HFFc6 (cell line): ENCODE results near the gene DMAP1. TPM values are rescaled to one million over a fixed set of nuclear protein-coding genes. Genes with fewer than 3 reads are reported as not detected.

Source experiments
- DNase-seq: peaks from one replicate; pipeline ENCODE4 v3.0.0-alpha.2; 2018
- H3K27ac Mint-ChIP-seq: 2 replicates; pipeline ENCODE4 v1.8.0; 2020; ENCODE audit warnings: mild to moderate bottlenecking, mixed read lengths
- H3K27me3 Mint-ChIP-seq: 2 replicates; pipeline ENCODE4 v1.8.0; 2021; ENCODE audit warnings: mild to moderate bottlenecking, moderate library complexity, mixed read lengths; ENCODE audit not compliant: insufficient read depth
- H3K36me3 Mint-ChIP-seq: 2 replicates; pipeline ENCODE4 v1.8.0; 2021; ENCODE audit warnings: low read depth, mixed read lengths
- H3K4me1 Mint-ChIP-seq: 2 replicates; pipeline ENCODE4 v1.8.0; 2020; ENCODE audit warnings: low read depth, mixed read lengths
- H3K4me3 Mint-ChIP-seq: 2 replicates; pipeline ENCODE4 v1.8.0; 2020; ENCODE audit warnings: mild to moderate bottlenecking, moderate library complexity, mixed read lengths
- H3K9me3 Mint-ChIP-seq: 2 replicates; pipeline ENCODE4 v1.8.0; 2020; ENCODE audit warnings: mild to moderate bottlenecking, mixed read lengths
- total RNA-seq, 6 experiments: library from RNA; stranded (reverse); fragmentation: NEBNext Ultra II Directional; extraction: Animal tissue kit (Norgen Biotek cat#: 25700); gene quantifications; 2 replicates in 1 of 6; 3 replicates in 5 of 6; pipeline ENCODE4 v1.2.3, GENCODE V29; 2021
- TF ChIP-seq, protein P1 (sequence below): fragments of 200-600 bp; sonication (generic); IDR thresholded peaks from 2 replicates; pipeline ENCODE4 v1.5.0; 2021; ENCODE audit warnings: antibody characterized with exemption, mild to moderate bottlenecking

DMAP1 gene
- total RNA-seq, 6 experiments from 2014 or later: 25.7 to 34.6 (median 30.1) TPM

DNA sequence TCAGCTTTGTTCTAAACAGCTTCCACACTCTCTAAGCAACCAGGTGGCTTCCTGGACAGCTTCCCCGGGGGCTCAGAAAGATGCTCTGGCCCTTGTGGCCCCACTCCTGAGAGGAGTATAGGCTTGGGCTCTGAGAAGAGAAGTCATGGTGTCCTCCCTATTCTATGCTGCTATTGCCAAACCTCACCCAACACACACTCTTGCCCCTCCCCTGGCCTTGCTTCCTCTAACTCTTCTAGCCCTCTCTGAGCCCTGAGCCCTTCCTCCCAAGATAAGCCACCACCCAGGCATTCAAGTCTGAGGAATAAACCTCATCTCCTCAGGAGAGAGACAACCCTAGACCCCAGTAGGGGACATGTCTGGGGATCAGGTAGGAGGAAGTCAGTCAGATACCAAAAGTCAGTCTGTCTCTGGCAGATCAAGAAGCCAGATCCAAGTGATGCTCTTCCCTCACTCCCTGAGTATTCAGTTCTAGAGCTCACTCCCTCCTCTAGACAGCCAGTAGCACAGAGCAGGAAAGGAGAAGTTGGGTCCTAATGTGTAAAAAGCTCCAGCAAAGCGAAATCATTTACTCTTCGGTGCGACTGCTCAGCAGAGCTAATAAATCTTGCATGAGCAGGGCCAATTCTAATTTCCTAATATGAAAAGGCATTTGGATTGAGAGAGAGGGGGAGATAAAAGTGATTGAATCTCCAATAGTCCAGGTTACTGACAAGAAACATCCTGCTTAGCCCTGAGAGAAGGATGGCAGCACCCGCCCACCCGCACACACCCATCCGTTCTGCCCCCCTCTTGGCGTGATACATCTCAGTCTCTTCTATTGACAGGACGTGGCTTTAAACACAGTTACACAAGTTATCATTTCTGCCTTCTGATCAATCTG, 50.5 kb downstream of the DMAP1 start:
- Mint-ChIP-seq H3K4me3 (no peak overlapping the region), H3K4me1 (no peaks in the 10 kb centered on the region)

DNA sequence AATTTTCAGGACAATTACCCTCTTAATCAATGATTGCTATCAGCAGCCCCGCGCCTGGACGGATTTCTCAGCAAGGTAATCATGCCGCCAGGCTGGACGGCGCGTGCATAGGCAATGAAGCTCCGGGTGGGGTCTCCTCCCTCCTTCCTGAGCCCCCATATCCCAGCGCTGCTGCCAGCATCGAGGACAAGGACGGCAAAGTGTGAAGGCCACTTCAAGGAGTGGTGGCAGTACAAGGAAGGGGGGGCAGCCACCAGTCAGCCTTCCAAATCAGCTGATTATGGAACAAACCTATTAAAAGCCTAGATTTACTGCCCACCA, 51.1 kb downstream of the DMAP1 start:
- Mint-ChIP-seq H3K9me3 (no peaks in the 10 kb centered on the region), H3K4me1 (no peaks in the 10 kb centered on the region), H3K27ac (no peak overlapping the region), H3K36me3 (no peaks in the 10 kb centered on the region), H3K4me3 (no peak overlapping the region), H3K27me3 (no peaks in the 10 kb centered on the region; the same call in 1 of the 2 replicates)
- TF ChIP-seq, protein P1, sequence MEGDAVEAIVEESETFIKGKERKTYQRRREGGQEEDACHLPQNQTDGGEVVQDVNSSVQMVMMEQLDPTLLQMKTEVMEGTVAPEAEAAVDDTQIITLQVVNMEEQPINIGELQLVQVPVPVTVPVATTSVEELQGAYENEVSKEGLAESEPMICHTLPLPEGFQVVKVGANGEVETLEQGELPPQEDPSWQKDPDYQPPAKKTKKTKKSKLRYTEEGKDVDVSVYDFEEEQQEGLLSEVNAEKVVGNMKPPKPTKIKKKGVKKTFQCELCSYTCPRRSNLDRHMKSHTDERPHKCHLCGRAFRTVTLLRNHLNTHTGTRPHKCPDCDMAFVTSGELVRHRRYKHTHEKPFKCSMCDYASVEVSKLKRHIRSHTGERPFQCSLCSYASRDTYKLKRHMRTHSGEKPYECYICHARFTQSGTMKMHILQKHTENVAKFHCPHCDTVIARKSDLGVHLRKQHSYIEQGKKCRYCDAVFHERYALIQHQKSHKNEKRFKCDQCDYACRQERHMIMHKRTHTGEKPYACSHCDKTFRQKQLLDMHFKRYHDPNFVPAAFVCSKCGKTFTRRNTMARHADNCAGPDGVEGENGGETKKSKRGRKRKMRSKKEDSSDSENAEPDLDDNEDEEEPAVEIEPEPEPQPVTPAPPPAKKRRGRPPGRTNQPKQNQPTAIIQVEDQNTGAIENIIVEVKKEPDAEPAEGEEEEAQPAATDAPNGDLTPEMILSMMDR: no peak
- DNase-seq: no peak

More for the DNA sequence above, 50.5 kb downstream of the DMAP1 start:
- H3K36me3 Mint-ChIP-seq: no peaks in the 10 kb centered on the region
- H3K9me3 Mint-ChIP-seq: no peaks in the 10 kb centered on the region
- H3K27ac Mint-ChIP-seq: no peak overlapping the region
- TF ChIP-seq, protein P1: no peak
- H3K27me3 Mint-ChIP-seq: no peaks in the 10 kb centered on the region; the same call in 1 of the 2 replicates
- no peak for DNase-seq

DNA sequence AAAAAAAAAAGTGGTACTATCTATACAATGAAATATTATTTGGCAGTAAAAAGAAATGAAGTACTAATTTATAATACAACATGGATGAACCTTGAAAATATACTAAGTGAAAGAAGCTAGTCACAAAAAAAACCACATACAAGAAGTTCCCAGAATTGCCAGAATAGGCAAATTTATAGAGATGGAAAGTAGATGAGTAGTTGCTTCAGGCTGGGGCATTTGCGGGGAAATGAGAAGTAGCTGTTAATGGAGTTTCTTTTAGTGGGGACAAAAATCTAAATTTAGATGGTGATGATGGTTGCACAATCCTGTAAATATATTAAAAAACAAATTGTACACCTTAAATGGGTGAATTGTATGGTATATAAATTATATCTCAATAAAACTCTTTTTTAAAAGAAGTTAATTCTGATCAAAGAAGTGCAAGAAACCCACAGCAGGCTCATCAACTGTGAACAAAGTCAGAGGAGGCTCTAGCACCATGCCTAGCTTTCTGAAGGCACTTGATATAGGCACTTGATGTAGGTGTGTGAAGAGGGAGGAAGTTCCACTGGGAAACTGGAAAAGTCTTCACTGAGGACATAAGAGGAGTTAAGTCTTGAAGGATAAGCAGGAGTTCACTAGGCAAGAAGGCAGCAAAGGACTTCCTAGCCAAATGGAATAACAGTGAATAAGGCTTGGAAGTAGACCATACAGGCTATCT, 52.5 kb downstream of the DMAP1 start:
- H3K27ac Mint-ChIP-seq: no peak overlapping the region
- no peaks in the 10 kb centered on the region for H3K9me3 Mint-ChIP-seq
- H3K4me1 Mint-ChIP-seq: no peaks in the 10 kb centered on the region
- DNase-seq: no peak
- no peaks in the 10 kb centered on the region for H3K36me3 Mint-ChIP-seq
- H3K27me3 Mint-ChIP-seq: no peaks in the 10 kb centered on the region; the same call in 1 of the 2 replicates
- TF ChIP-seq, protein P1: no peak
- H3K4me3 Mint-ChIP-seq: no peak overlapping the region

DNA sequence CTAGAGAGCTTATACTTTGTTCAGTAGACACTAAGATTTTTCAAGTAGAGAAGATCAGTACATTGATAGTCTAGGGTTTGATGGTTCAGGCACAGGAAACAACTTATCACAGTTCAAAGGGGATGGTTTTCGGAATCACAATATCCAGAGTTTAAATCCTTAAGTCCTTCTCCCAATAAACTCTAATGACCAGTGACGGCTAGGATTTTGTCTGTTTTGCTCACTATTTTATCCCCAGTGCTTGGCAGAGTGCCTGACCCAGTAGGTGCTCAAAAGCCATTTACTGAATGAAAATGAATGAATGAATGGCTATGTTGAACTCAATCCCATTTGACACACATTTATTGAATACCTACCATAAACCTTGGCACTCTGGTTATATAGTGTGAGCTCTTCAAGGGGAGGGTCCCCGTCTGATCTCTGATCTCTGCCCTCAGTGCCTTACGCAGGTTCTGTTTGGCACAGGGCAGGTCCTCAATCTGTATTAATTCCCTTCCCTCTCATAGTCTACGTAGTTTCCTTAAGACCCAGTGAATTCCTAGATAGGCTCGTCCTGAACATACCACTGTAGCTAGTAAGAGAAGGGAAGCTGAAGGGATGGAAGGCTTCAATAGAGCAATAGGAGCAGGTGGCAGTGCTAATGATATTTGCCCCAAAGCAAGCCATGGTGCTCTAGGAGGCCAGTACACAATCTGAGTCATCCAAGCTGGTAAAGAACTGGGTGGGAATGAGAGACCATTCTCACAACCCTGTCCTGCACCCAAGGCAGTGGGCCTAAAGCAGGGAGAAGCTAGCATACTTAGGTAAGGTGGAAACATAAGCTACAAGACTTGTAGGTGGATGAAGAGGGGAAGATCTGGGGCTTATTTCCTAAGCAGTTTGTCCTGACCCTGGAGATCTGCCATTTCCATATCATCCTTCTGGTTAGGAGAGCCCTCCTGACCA, 53.4 kb downstream of the DMAP1 start:
- Mint-ChIP-seq H3K9me3 (no peaks in the 10 kb centered on the region), H3K4me1 (no peaks in the 10 kb centered on the region), H3K4me3 (no peak overlapping the region)

More for the DNA sequence above, 53.4 kb downstream of the DMAP1 start:
- H3K27ac Mint-ChIP-seq: no peak overlapping the region
- DNase-seq: no peak
- H3K36me3 Mint-ChIP-seq: peaks cover 4% of the 10 kb centered on the region; the same call in 1 of the 2 replicates
- H3K27me3 Mint-ChIP-seq: no peaks in the 10 kb centered on the region; the same call in 1 of the 2 replicates
- TF ChIP-seq, protein P1: no peak
